Measurements from ENCODE around the gene GASK1A.

The GASK1A gene

DNA sequence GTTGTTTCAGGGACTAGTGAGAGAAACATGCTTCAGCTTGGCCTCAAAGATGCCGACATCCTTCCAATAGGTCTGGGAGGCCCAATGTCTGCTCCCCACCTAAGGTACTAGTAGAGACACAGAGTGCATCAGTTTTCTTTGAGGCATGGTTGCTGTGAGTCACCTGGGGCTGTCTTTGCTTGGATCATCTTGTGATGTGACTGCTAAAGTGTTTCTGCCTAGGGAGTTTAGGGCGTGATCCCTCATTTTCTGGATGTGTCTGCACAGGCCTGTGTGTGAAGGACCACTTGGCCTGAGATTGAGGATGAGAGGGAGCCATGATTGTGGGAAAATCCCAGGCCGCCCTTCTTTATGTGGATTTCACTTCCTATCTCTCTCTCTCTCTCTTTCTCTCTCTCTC, 4.8 kb downstream of the GASK1A start:
- DNase-seq (ENCODE audit: low read depth) = no peak

GRCh38 chr3:42984701-42985100, 5.6 kb downstream of the GASK1A start:
- no peak for DNase-seq (ENCODE audit: low read depth)

DNA sequence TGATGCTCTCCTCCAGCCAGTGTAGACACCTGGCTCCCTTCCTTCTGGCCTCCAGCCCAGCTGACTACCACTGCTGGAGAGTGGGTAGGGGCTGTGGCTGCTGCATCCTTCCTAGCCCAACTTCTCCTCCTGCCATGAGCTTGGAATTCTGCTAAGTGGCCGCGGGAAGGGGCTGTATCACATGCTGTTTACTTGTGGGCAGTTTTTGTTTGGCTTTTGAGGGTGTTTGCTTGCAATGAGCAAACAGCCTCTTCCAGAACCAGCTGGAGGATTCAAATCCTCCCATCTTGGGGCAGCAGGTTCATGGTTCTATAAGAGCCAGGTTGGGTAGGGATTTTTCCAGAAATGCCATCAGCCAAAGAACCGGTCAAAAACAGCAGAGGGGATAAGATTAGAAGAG, 9.0 kb downstream of the GASK1A start:
- DNase-seq (ENCODE audit: low read depth) = no peak

- DNase-seq (ENCODE audit: low read depth) = no peak
Observed at GRCh38 chr3:42988566-42988965, 9.5 kb downstream of the GASK1A start.

- no peak for DNase-seq (ENCODE audit: low read depth)
Observed at GRCh38 chr3:42991341-42992315, 12.5 kb downstream of the GASK1A start.

DNA sequence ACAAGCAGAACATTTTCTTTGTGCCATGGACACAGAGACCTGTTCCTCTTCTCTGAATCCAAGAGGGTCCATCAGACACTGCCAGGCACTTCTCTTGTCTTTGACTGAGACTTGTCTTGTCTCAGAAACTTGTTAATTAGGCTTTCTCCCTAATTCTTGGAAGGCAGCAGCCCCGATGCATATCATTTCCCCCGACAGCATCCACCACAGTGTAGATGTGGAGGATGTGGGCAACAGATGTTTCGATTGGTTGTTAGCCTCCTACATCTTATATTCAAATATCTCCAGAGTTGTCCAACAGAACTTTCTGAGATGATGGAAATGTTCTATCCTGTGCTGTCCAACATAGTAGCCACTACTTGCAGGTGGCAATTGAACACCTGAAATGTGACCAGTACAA, 15.5 kb downstream of the GASK1A start:
- no peak for DNase-seq (ENCODE audit: low read depth)

DNA sequence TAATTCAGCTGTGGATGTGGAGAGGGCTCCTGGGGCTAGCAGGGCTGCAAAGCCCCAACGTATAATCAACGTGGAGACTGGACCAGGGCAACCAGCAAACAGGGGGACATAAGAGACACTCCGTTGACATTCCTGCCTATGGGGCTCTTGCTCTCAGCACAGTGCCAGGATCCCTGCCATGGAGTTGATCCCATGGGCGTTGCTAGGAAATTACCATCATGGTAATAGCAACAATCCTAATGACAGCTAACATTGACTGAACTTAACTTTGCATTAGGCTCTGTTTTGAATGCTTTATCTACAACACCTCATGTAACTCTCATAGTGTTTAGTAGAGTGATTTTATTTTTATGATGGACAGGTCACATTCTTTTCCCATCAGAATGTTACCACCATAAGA, 16.9 kb downstream of the GASK1A start:
- DNase-seq (ENCODE audit: low read depth) = no peak

- no peak for DNase-seq (ENCODE audit: low read depth)
Observed at GRCh38 chr3:42996633-42997075, 17.5 kb downstream of the GASK1A start.

DNA sequence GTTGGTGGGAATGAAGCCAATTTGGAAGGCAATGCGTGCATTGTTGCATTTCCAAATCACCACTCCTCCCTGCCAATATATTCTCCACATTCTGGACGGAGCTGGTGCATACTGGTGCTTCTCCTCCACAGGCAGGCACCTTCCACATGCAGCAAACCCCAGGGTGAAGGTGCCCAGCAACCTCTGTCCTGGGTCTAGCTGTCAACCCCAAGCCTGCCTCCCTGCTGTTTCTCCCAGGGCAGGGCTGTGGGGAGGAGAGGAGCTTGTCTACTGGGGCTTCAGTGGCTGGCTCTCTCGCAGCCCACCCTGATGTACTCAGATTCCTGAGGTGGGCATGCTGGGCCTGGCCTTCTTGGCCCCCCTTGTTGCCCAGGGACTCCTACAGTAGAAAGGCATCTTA, 20.1 kb downstream of the GASK1A start:
- no peak for DNase-seq (ENCODE audit: low read depth)

GRCh38 chr3:42999632-43000031, 20.5 kb downstream of the GASK1A start:
- no peak for DNase-seq (ENCODE audit: low read depth)

DNA sequence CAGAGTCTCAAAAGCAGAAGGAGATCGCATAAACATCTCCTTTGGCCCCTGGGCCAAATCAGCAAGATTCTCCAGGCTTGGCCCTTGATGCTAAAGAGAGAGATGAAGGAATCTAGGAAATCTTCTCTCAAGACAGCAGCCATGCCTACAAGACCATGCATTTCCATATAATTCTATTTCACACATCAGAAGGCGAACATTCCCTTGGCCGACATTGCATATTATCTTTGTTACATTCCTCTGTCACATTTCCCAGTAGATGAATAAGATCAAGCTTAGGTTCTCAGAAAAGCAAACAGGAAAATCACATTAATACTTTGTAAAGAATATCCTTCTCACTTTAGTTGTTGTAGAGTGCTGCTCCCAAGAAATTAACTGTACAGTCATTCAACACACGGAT, 21.3 kb downstream of the GASK1A start:
- DNase-seq (ENCODE audit: low read depth) = no peak

- DNase-seq (ENCODE audit: low read depth) = no peak
Observed at GRCh38 chr3:43001094-43001553, 22.0 kb downstream of the GASK1A start.

- no peak for DNase-seq (ENCODE audit: low read depth)
Observed at GRCh38 chr3:43001556-43002121, 22.5 kb downstream of the GASK1A start.

- no peak for DNase-seq (ENCODE audit: low read depth)
Observed at GRCh38 chr3:43004282-43004681, 25.2 kb downstream of the GASK1A start.

GRCh38 chr3:43005253-43005652, 26.1 kb downstream of the GASK1A start:
- no peak for DNase-seq (ENCODE audit: low read depth)

DNA sequence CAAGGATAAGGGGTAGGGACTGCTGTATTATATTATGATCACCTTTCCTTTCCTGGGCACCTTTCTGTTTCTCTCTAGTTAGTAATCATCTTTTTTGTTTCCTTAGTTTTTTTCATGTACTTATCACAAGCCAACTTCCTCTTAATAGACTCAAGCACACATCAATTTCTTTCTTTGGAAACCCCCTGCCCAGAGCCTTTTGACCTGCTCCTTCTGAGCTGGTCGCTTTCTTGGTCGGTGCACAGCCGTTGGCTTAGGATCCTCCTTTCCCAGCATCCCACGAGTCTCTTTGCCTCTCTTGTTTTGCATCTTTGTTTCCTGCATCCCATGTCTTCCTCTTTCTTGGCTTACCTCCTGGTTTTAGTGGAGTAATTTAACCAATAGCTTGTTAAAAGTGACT, 26.9 kb downstream of the GASK1A start:
- DNase-seq (ENCODE audit: low read depth) = no peak

DNA sequence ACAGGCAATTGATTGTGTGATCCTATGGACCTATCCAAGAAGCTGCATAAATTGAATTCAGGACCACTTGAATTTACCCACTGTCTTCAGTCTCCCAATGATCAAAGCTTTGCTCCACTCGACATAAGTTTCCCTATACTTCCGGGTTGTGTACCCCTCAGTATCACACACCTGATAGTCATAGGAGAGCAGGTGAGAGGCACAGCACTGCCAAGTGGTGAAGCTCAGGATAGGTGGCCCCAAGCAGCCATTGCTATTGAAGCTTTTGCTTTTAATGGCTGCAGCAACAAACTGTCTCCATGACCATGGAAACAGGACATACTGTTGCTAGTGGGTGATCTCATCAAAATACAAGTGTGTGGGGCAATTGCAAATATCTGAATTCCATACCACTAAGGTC, 27.7 kb downstream of the GASK1A start:
- no peak for DNase-seq (ENCODE audit: low read depth)

DNA sequence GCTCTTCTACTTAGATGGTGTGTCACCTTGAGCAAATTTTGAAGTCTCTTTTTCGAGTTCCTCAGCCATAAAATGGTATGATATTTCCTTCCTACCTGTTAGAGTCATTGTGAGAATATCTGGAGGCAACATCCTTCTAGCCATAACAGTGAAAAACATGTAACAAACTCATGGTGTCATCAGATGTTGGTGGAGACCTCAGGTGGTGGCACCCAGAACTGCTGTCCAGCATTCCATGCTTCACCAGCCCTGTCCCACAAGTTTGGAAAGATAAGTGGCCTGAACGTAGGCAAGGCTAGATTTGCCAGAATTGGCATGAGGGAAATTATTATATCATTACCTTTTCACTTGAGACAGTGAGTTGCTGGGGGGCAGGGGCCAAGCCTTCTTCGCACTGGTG, 30.4 kb downstream of the GASK1A start:
- DNase-seq (ENCODE audit: low read depth) = no peak

DNA sequence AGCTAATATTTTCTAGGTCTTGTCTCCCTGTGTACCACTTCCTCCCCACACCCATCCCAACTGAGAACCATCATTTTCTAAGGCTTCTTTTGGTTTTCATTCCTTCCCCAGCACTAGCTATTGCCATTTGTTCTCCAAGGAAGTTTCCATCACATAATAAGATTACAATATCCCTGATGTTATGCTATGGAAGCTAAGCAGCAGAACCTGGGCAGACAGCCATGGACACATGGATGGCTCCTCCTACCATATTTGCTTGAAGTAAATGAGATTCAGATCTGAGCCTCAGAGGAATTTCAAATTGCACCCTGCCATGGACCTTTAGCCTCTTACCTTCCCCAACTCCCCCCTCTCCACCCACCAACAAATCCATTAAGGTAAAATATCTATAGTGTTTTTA, 31.5 kb downstream of the GASK1A start:
- DNase-seq (ENCODE audit: low read depth) = no peak

- no peak for DNase-seq (ENCODE audit: low read depth)
Observed at GRCh38 chr3:43011638-43012037, 32.5 kb downstream of the GASK1A start.

DNA sequence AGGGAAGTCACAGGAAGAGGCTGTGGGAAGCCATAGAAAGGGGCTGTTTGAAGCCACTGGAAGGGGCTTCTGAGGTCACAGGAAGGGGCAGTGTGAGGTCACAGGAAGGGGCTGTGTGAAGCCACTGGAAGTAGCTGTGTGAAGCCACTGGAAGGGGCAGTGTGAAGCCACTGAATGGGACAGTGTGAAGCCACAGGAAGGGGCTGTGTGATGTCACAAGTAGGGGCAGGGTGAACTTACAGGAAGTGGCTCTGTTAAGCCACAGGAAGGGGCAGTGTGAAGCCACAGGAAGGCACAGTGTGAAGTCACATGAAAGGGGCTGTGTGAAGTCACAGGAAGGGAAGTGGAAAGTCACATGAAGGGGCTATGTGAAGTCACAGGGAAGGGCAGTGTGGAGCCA, 33.1 kb downstream of the GASK1A start:
- DNase-seq (ENCODE audit: low read depth) = no peak

DNA sequence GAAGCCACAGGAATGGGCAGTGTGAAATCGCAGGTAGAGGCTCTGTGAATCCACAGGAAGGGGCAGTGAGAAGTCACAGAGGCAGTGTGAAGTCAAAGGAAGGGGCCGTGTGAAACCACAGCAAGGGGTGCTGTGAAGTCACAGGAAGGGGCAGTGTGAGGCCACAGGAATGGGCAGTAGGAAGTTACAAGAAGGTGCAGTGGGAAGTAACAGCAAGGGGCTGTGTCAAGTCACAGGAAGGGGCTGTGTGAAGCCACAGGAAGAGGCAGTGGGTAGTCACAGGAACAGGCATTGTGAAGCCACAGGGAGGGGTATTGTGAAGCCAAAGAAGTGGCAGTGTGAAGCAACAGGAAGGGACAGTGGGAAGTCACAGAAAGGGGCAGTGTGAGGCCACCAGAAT, 34.1 kb downstream of the GASK1A start:
- DNase-seq (ENCODE audit: low read depth) = no peak

DNA sequence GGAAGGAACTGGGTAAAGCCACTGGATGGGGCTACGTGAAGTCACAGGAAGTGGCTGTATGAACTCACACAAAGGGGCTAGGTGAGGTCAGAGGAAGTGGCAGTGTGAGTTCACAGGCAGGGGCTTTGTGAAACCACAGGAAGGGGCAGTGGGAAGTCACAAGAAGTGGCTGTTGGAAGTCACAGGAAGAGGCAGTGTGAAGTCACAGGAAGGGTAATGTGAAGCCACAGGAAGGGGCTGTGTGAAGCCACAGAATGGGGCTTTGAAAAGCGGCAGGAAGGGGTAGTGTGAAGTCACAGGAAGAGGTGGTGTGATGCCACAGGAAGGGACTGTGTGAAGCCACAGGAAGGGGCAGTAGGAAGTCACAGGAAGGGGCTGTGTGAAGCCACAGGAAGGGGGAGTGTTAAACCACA, 34.6 kb downstream of the GASK1A start:
- DNase-seq (ENCODE audit: low read depth) = no peak

GRCh38 chr3:43014241-43014640, 35.1 kb downstream of the GASK1A start:
- DNase-seq (ENCODE audit: low read depth) = no peak

All from activated T-helper 1 cell treated with Interleukin-2 at 50 U/mL for 16 hours (primary cell).